GM10266 (cell line): Measurements from ENCODE around the gene MAX.
"Not testable (repeated sequence)": the region's sequence is repeated elsewhere in the genome, so short reads cannot be mapped to it uniquely, and the experiment has no call there.

ENCODE experiments used
- DNase-seq: peaks from one replicate; pipeline ENCODE4 v3.0.0; 2012; ENCODE audit errors: extremely low spot score
- CTCF ChIP-seq: IDR thresholded peaks from 2 replicates; pipeline ENCODE4 v1.5.1; 2012; ENCODE audit warnings: mild to moderate bottlenecking, low read depth; ENCODE audit not compliant: control insufficient read depth, insufficient read depth; ENCODE audit errors: missing control alignments

Gene MAX

GRCh38 chr14:65095633-65096205, 6.6 kb downstream of the MAX start:
- DNase-seq = no peak
- no peak for TF ChIP-seq CTCF

GRCh38 chr14:65092349-65092748, 10.0 kb downstream of the MAX start:
- TF ChIP-seq CTCF = no peak
- no peak for DNase-seq

GRCh38 chr14:65087835-65088234, 14.5 kb downstream of the MAX start:
- not testable (repeated sequence) for DNase-seq

- not testable (repeated sequence) for DNase-seq
These were observed 15.6 kb downstream of the MAX start for GRCh38 chr14:65086686-65087085.

DNA sequence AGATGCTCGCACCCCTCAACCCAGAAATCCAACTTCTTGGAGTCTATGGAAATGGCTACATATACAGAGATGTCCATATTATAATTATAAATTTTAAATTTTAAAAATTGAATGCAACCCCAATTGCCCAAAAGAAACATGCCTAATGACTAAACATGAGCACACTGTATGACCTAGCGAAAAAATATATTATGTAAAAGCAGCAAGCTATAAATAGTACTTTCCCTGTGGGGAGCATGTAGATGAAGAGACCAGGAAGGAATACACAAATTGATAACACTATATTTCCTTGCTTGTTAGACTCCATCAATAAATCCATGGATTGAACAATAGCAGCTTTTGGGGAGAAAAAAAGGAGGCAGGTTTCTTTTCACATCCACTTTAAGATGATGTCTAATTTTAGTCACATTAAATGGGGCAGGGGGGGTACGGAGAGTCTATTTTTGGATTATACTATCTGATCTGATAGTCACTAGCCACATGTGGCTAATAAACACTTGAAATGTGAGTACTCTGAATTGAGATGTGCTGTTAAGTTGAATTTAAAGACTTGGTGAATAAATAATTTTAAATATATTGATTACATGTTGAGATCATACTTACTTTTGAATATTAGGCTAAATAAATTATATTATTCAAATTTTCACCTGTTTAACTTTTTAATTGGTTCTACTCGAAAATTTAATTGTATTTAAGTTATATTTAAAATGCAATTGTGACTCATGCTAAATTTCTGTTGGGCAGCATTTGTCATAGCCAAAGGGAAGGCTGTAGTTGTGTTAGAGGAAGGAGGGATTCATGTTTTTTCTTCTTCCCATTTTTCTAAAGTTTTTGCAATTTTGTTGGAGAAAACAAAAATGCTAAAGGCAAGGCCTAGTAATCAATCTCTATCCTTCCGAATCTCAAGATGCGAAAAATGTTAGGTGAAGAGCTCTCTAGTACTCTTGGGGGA, 17.5 kb downstream of the MAX start:
- TF ChIP-seq CTCF = no peak
- DNase-seq = no peak

GRCh38 chr14:65082930-65083329, 19.4 kb downstream of the MAX start:
- TF ChIP-seq CTCF = no peak
- DNase-seq = no peak

DNA sequence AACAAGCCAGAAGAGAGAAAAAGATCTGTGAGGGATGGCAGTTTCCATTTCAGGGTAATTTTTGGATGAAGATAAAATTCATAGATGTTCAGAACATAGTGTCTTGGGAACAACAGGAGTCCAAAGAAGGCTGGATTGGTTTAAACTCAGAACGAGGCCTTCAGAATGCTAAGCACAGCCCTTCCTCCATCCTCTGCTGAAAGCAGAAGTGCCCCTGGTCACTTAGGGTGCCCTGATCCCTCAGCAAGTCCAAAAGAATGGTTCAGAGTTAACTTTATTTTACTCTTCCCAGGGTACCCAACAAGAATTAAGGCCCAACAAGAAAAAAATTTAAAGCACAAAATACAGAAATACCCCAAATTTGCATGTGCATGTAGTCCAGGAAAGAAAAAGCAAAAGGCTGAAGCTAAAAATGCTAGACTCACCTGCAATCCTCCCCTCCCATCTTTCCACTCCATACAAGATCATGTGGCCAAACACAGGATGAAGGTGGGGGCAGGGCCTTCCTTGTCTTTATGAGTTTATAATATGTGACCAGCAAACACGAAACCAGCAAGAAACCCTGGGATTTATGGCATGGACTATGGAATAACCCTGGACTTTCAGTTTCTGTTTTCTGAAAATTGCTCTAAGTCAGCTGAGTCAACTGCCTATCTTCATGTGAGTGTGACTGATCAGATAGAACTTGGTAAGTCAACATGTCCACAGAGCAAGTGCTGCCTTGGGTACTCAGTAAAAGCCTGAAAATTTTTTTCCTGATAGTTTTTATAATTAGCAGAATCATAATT, 21.2 kb downstream of the MAX start:
- DNase-seq = no peak
- no peak for TF ChIP-seq CTCF

DNA sequence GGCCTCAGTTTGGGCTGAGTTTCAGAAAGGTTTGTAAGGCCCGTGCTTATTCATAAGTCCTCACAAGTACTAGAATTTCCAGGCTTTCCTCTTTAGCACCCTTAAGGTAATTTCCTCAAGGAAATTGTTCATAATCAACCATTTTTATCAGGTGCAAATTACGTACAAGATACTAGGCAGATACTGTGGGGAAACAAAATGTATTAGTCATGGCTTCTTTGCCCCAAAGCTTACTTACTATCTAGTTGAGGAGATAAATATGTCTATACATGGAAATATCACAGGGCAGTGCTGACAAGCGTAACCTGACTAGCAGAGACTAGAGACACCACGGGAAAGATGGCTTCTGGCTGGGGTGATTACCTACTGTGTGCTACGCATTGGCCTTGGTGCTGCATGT, 22.5 kb downstream of the MAX start:
- no peak for TF ChIP-seq CTCF
- no peak for DNase-seq
